Neural cell (in vitro differentiated cells): ENCODE measurements around the gene PCDHGA4.
"Not testable (repeated sequence)": the region's sequence is repeated elsewhere in the genome, so short reads cannot be mapped to it uniquely, and the experiment has no call there.

ENCODE experiments used
- CTCF ChIP-seq: fragments of 450-650 bp; IDR thresholded peaks from 2 replicates; pipeline ENCODE4 v1.5.1; 2014; ENCODE audit warnings: antibody characterized with exemption, mild to moderate bottlenecking, moderate library complexity; ENCODE audit not compliant: poor library complexity, severe bottlenecking
- POLR2AphosphoS5 ChIP-seq: IDR thresholded peaks from 2 replicates; pipeline ENCODE4 v1.6.1; 2012
- RAD21 ChIP-seq: fragments of 450-650 bp; conservative IDR thresholded peaks from 2 replicates; pipeline ENCODE4 v1.6.1; 2014; ENCODE audit warnings: antibody characterized with exemption, mild to moderate bottlenecking, moderate library complexity
- REST ChIP-seq: IDR thresholded peaks from 2 replicates; pipeline ENCODE4 v1.6.1; 2012; ENCODE audit warnings: borderline replicate concordance
- TAF1 ChIP-seq: IDR thresholded peaks from 2 replicates; pipeline ENCODE4 v1.6.1; 2012; ENCODE audit warnings: low read depth

- TF ChIP-seq CTCF (peak; percentile 69), RAD21 (peak; percentile 70)
- not testable (repeated sequence) for TF ChIP-seq TAF1, REST, POLR2AphosphoS5
Measured at GRCh38 chr5:141387557-141388311, 32.9 kb downstream of the PCDHGA4 start, which contains the start of gene PCDHGB4.
